Heart left ventricle (tissue), 16 donors: ENCODE measurements around the gene STH. TPM values are rescaled to one million over a fixed set of nuclear protein-coding genes. Genes with fewer than 3 reads are reported as not detected.

Source experiments
- ATAC-seq, 4 donors: fragments of 200-7000 bp; cut with Tn5 transposase; one replicate each; pipeline ENCODE4 v1.9.1; 2020 to 2022; ENCODE audit warnings: moderate library complexity in 4 of 4, mild to moderate bottlenecking in 3 of 4, moderate number of reproducible peaks in 1 of 4
- DNase-seq, 5 donors: peaks; one replicate each; pipeline ENCODE4 v3.0.0-alpha.2; 2020
- H3K27ac ChIP-seq, 12 donors: fragments of 200-600 bp; sonication (generic) in 4 of 12; one replicate each; pipeline versions ENCODE4 v1.5.0 to v1.8.0; 2016 to 2022; ENCODE audit warnings: mild to moderate bottlenecking in 2 of 12
- H3K27me3 ChIP-seq, 9 donors: fragments of 200-600 bp; sonication (generic) in 2 of 9; one replicate each; pipeline versions ENCODE4 v1.5.1 to v1.8.0; 2016 to 2022; ENCODE audit warnings: mild to moderate bottlenecking in 3 of 9
- H3K36me3 ChIP-seq, 9 donors: fragments of 200-600 bp; sonication (generic) in 2 of 9; one replicate each; pipeline versions ENCODE4 v1.5.0 to v1.8.0; 2018 to 2022; ENCODE audit warnings: mild to moderate bottlenecking in 2 of 9
- H3K4me1 ChIP-seq, 12 donors: fragments of 200-600 bp; sonication (generic) in 4 of 12; one replicate each; pipeline versions ENCODE4 v1.5.0 to v1.8.0; 2016 to 2022; ENCODE audit warnings: mild to moderate bottlenecking in 3 of 12
- H3K4me3 ChIP-seq, 12 donors: fragments of 200-600 bp; sonication (generic) in 4 of 12; one replicate each; pipeline versions ENCODE4 v1.5.0 to v1.8.0; 2017 to 2022; ENCODE audit warnings: mild to moderate bottlenecking in 9 of 12, moderate library complexity in 4 of 12
- H3K9me3 ChIP-seq, 12 donors: fragments of 200-600 bp; sonication (generic) in 4 of 12; one replicate each; pipeline versions ENCODE4 v1.5.0 to v1.8.0; 2016 to 2022; ENCODE audit warnings: mild to moderate bottlenecking in 1 of 12
- CTCF ChIP-seq, 12 donors: fragments of 200-600 bp; sonication (generic) in 4 of 12; IDR thresholded peaks; one replicate each; pipeline versions ENCODE4 v1.5.0 to v1.8.0; 2018 to 2022; ENCODE audit warnings: antibody characterized with exemption in 12 of 12, mild to moderate bottlenecking in 5 of 12
- POLR2A ChIP-seq, 2 donors: fragments of 450-650 bp; IDR thresholded peaks; one replicate each; pipeline ENCODE4 v1.6.1; 2017; ENCODE audit warnings: antibody characterized with exemption in 2 of 2, mild to moderate bottlenecking in 2 of 2, moderate library complexity in 2 of 2
- WGBS, 4 donors: extraction: QIAGEN DNeasy Blood & Tissue Kit in 2 of 4; methylation state at CpG; one replicate each; pipeline versions ENCODE4 v1.1.5 to v1.1.7; 2013 to 2018; 5-methylcytosine and 5-hydroxymethylcytosine counted together
- intact Hi-C, 10 donors: fragments of 100-400 bp; cut with DNase I; formaldehyde crosslinking; loops; one replicate each; pipeline versions ENCODE4 v1.11.1 to v1.14.2; 2022
- polyA plus RNA-seq, 2 donors: library from polyadenylated mRNA; stranded (reverse); fragments of 200-250 nt; gene quantifications; one replicate each; pipeline ENCODE4 v1.2.3, GENCODE V29; 2013
- total RNA-seq, 9 donors: library from RNA; depleted of rRNA in 2 of 9; stranded (reverse); fragments of >200 nt in 2 of 9; fragmentation: NEBNext Ultra II Directional in 3 of 9; extraction: Animal tissue kit (Norgen Biotek cat#: 25700) in 3 of 9; gene quantifications; one replicate each; pipeline versions ENCODE4 v1.1.0 to v1.2.4, GENCODE V29; 2016 to 2023
- donor health status: ischemic (EF 13 %, LVEDD 7.1; RV severe dilation, severe dysfunction).
- donor health status: healthy with polysubstance abuse.
- donor health status: DM: no; HTN: yes; CAD: no.
- donor health status: DM: no; HTN: no; CAD: no.
- donor health status: ischemic (EF 25% LVEDD 6.9; RV normal size, moderate dysfunction).
- donor health status: ischemic (EF 25% LVEDD 5.7; RV mildly dilated, moderate dysfunction).
- donor health status: healthy.
- donor health status: DM: yes; HTN: yes; CAD: no.
- donor health status: ischemic (EF 35%, LVEDD 5.7; RV mildly dilated, moderate dysfunction).
- donor health status: nonischemic (EF 11% LVEDD 7.7; RV severe dilation, severe dysfunction).
- donor health status: DM: yes; HTN: yes; CAD: no.
- donor health status: PGD.
- donor health status: ischemic (EF 29% LVEDD 5.4; RV normal size, mild dysfunction).
- donor health status: nonischemic (EF 23%, LVEDD 6.1; RV moderate dilation, normal function).

STH gene
- total and polyA plus RNA-seq, 11 donors, result 0.56 to 1.6 TPM; not detected in 9

GRCh38 chr17:46031440-46031839 is 32.4 kb downstream of the STH start:
- ATAC-seq (no peak), DNase-seq (no peak)
- no peak overlapping the region for H3K27ac ChIP-seq
- intact Hi-C loops, result loop anchor here in 1 of 10 donors (10.0 kb wide), 1 partner anchor 57 kb away; no protein-coding TSS in a partner anchor
- TF ChIP-seq CTCF (IDR thresholded peaks at IDR 0.05) (no peak), POLR2A (IDR thresholded peaks at IDR 0.05) (no peak)
- peaks cover 0 to 28% (median 15%) of the 10 kb centered on the region in 12 donors for H3K4me1 ChIP-seq
- H3K4me3 ChIP-seq, result no peak overlapping the region
- WGBS, 4 donors, result 88 to 98% (median 92%) methylated on average over 12 to 16 of the region's 16 CpGs
- H3K9me3 ChIP-seq, result no peaks in the 10 kb centered on the region
- peaks cover 0 to 97% (median 70%) of the 10 kb centered on the region in 9 donors for H3K36me3 ChIP-seq
- no peaks in the 10 kb centered on the region for H3K27me3 ChIP-seq

- Histone ChIP-seq H3K36me3 (peaks cover 0 to 97% (median 74%) of the 10 kb centered on the region in 9 donors), H3K4me1 (peaks cover 0 to 25% (median 14%) of the 10 kb centered on the region in 12 donors), H3K9me3 (no peaks in the 10 kb centered on the region), H3K27me3 (no peaks in the 10 kb centered on the region), H3K4me3 (no peak overlapping the region), H3K27ac (no peak overlapping the region)
- intact Hi-C loops, result loop anchor here in 1 of 10 donors (10.0 kb wide), 1 partner anchor 57 kb away; no protein-coding TSS in a partner anchor
- ATAC-seq, result no peak
- 81 to 92% (median 85%) methylated on average over 8 of the region's 8 CpGs for WGBS, 4 donors
- TF ChIP-seq CTCF (IDR thresholded peaks at IDR 0.05) (no peak), POLR2A (IDR thresholded peaks at IDR 0.05) (no peak)
- no peak for DNase-seq
These were observed 32.9 kb downstream of the STH start for GRCh38 chr17:46031920-46032319.

- H3K36me3 ChIP-seq, result peaks cover 0 to 100% (median 84%) of the 10 kb centered on the region in 9 donors
- no peak for DNase-seq
- 88 to 96% (median 95%) methylated on average over 11 of the region's 11 CpGs for WGBS, 4 donors
These were observed 33.9 kb downstream of the STH start for GRCh38 chr17:46032909-46033308.

DNA sequence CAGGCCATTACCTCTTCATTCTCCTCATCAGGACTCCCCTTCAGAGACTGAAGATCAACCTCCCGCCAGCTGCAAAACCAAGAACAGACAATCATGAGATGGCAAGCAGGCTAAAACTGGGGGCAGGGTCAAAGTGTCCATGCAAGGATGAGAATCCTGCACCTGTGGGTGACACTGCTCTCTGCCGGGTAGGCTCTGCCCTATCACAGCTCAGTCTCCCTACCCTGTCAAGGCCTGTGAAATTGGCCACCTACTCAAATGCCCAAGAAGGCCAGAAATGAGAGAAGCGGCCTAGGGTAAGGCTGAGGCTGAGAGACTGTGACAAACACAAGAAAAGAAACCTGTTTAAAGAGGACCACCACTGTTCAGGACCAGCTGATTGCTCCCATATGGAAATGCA is 34.3 kb downstream of the STH start:
- WGBS, 4 donors, result 90 to 96% (median 93%) methylated on average over 3 of the region's 3 CpGs

More at GRCh38 chr17:46032909-46033308, 33.9 kb downstream of the STH start:
- Histone ChIP-seq H3K9me3 (no peaks in the 10 kb centered on the region), H3K27me3 (no peaks in the 10 kb centered on the region), H3K4me3 (no peak overlapping the region), H3K4me1 (peaks cover 0 to 17% (median 5%) of the 10 kb centered on the region in 12 donors), H3K27ac (no peak overlapping the region)
- no peak for ATAC-seq
- TF ChIP-seq CTCF (IDR thresholded peaks at IDR 0.05) (no peak), POLR2A (IDR thresholded peaks at IDR 0.05) (no peak)
- intact Hi-C loops, result loop anchor here in 1 of 10 donors (10.0 kb wide), 1 partner anchor 58 kb away; no protein-coding TSS in a partner anchor

More for the DNA sequence above, 34.3 kb downstream of the STH start:
- intact Hi-C loops, result loop anchor here in 1 of 10 donors (10.0 kb wide), 1 partner anchor 59 kb away; no protein-coding TSS in a partner anchor
- Histone ChIP-seq H3K4me3 (no peak overlapping the region), H3K36me3 (peaks cover 0 to 100% (median 89%) of the 10 kb centered on the region in 9 donors), H3K27ac (no peak overlapping the region), H3K9me3 (no peaks in the 10 kb centered on the region), H3K27me3 (no peaks in the 10 kb centered on the region), H3K4me1 (peaks cover 0 to 12% (median 1%) of the 10 kb centered on the region in 12 donors)
- ATAC-seq (no peak), DNase-seq (no peak)
- TF ChIP-seq CTCF (IDR thresholded peaks at IDR 0.05), result no peak
- TF ChIP-seq POLR2A (IDR thresholded peaks at IDR 0.05), result no peak
